Activated CD8-positive, alpha-beta memory T cell treated with anti-CD3 and anti-CD28 coated beads for 48 hours (primary cell): ENCODE data around the gene CALY.
A peak's percentile ranks its signal among the peaks of the same experiment; 100 is the strongest.
"Not testable (repeated sequence)": the region's sequence is repeated elsewhere in the genome, so short reads cannot be mapped to it uniquely, and the experiment has no call there.

Experiments
- DNase-seq, 3 experiments: peaks; one replicate each; pipeline ENCODE4 v3.0.0-alpha.2; 2020; ENCODE audit warnings: low read depth in 2 of 3, low spot score in 2 of 3

Gene CALY

GRCh38 chr10:133329491-133330202 lies 7.0 kb downstream of the CALY start:
- peak; percentile 62 to 89 (median 80) for DNase-seq

GRCh38 chr10:133328358-133329343 lies 8.0 kb downstream of the CALY start:
- no peak for DNase-seq

GRCh38 chr10:133327651-133328357 lies 8.9 kb downstream of the CALY start:
- no peak for DNase-seq

- DNase-seq = no peak
Observed at GRCh38 chr10:133326745-133327650, 9.7 kb downstream of the CALY start.

- no peak for DNase-seq
Observed at GRCh38 chr10:133326223-133326551, 10.5 kb downstream of the CALY start.

- no peak for DNase-seq
Observed at GRCh38 chr10:133325440-133326222, 11.1 kb downstream of the CALY start.

GRCh38 chr10:133324857-133325260 lies 11.8 kb downstream of the CALY start:
- DNase-seq = no peak

- peak in 1 of 3 experiments; percentile 39 for DNase-seq
Observed at GRCh38 chr10:133324198-133324792, 12.4 kb downstream of the CALY start.

GRCh38 chr10:133322064-133322709 lies 14.5 kb downstream of the CALY start:
- not testable (repeated sequence) for DNase-seq

GRCh38 chr10:133320852-133321422 lies 15.8 kb downstream of the CALY start:
- DNase-seq = not testable (repeated sequence)

GRCh38 chr10:133318494-133319127 lies 18.1 kb downstream of the CALY start:
- peak in 1 of 3 experiments; percentile 41 for DNase-seq

- DNase-seq = no peak
Observed at GRCh38 chr10:133316732-133317131, 20.0 kb downstream of the CALY start.

- no peak for DNase-seq
Observed at GRCh38 chr10:133316266-133316665, 20.4 kb downstream of the CALY start.

- DNase-seq = no peak
Observed at GRCh38 chr10:133315847-133316246, 20.8 kb downstream of the CALY start.

- no peak for DNase-seq
Observed at GRCh38 chr10:133314911-133315310, 21.8 kb downstream of the CALY start.

GRCh38 chr10:133313192-133313591 lies 23.5 kb downstream of the CALY start:
- DNase-seq = no peak

GRCh38 chr10:133312769-133313145 lies 23.9 kb downstream of the CALY start:
- no peak for DNase-seq
